OCI-LY7 (cell line): ENCODE data around the gene FADS3. TPM values are rescaled to one million over a fixed set of nuclear protein-coding genes. Genes with fewer than 3 reads are reported as not detected.

ENCODE experiments used
- BruUV-seq: library from RNA; stranded (reverse); fragments of 400-500 nt; replicated peaks from 2 replicates; lab custom pipeline; 2021; lab: Mats Ljungman, UMichigan
- CTCF ChIA-PET: fragments of 300-600 bp; sonication (Branson Sonifier 250); formaldehyde crosslinking; loops from one replicate; lab custom pipeline; 2022; ENCODE audit warnings: antibody characterized with exemption; ENCODE audit not compliant: unreplicated experiment; lab: Charles Lee
- POLR2A ChIA-PET: fragments of 300-600 bp; sonication (Branson Sonifier 250); formaldehyde crosslinking; loops from one replicate; lab custom pipeline; 2022; ENCODE audit warnings: antibody characterized with exemption; lab: Charles Lee
- DNase-seq: peaks from one replicate; pipeline ENCODE4 v3.0.0-alpha.2; 2015; ENCODE audit warnings: low spot score
- H2AFZ ChIP-seq: fragments of 200-600 bp; sonication (generic), shearing (Covaris generic); 2 replicates; pipeline ENCODE4 v1.6.1; 2014; ENCODE audit warnings: mild to moderate bottlenecking, antibody characterized with exemption, low read length, moderate library complexity
- H3K27ac ChIP-seq: fragments of 200-600 bp; sonication (generic); 2 replicates; pipeline ENCODE4 v1.5.1; 2014; ENCODE audit warnings: mixed run types, low read depth, mild to moderate bottlenecking, moderate library complexity, low read length, inconsistent platforms; ENCODE audit not compliant: poor library complexity, severe bottlenecking
- H3K36me3 ChIP-seq: fragments of 200-600 bp; sonication (generic); 2 replicates; pipeline ENCODE4 v1.6.1; 2014; ENCODE audit warnings: mild to moderate bottlenecking, antibody characterized with exemption, low read length, moderate library complexity, mixed read lengths; ENCODE audit not compliant: insufficient read depth
- H3K4me1 ChIP-seq: fragments of 200-600 bp; sonication (generic); 2 replicates; pipeline ENCODE4 v1.5.1; 2014; ENCODE audit warnings: mild to moderate bottlenecking, low read length; ENCODE audit not compliant: insufficient read depth, poor library complexity, severe bottlenecking
- H3K4me2 ChIP-seq: fragments of 200-600 bp; sonication (generic); 2 replicates; pipeline ENCODE4 v1.6.1; 2014; ENCODE audit warnings: mild to moderate bottlenecking, low read length
- H3K4me3 ChIP-seq: fragments of 200-600 bp; sonication (generic); 2 replicates; pipeline ENCODE4 v1.5.1; 2014; ENCODE audit warnings: mild to moderate bottlenecking, low read depth, low read length; ENCODE audit not compliant: poor library complexity, severe bottlenecking
- H3K79me2 ChIP-seq: fragments of 200-600 bp; sonication (generic); 2 replicates; pipeline ENCODE4 v1.6.1; 2016; ENCODE audit warnings: low read depth, mild to moderate bottlenecking, low read length, moderate library complexity, mixed read lengths; ENCODE audit not compliant: insufficient read depth
- H3K9me2 ChIP-seq: fragments of 200-600 bp; sonication (generic); 2 replicates; pipeline ENCODE4 v1.6.1; 2016; ENCODE audit warnings: mild to moderate bottlenecking, low read length, mixed read lengths; ENCODE audit not compliant: insufficient read depth
- H3K9me3 ChIP-seq: fragments of 200-600 bp; sonication (generic); 2 replicates; pipeline ENCODE4 v1.6.1; 2014; ENCODE audit warnings: mild to moderate bottlenecking, mixed run types, low read length, mixed read lengths
- H4K20me1 ChIP-seq: fragments of 200-600 bp; sonication (generic); 2 replicates; pipeline ENCODE4 v1.6.1; 2014; ENCODE audit warnings: mild to moderate bottlenecking, antibody characterized with exemption, low read length, moderate library complexity, mixed read lengths; ENCODE audit not compliant: insufficient read depth
- CTCF ChIP-seq: fragments of 200-600 bp; sonication (generic); conservative IDR thresholded peaks from 2 replicates; pipeline ENCODE4 v1.5.1; 2014; ENCODE audit warnings: mild to moderate bottlenecking, antibody characterized with exemption, low read length, moderate library complexity, mixed read lengths
- EZH2phosphoT487 ChIP-seq: fragments of 200-600 bp; sonication (generic); IDR thresholded peaks from 2 replicates; pipeline ENCODE4 v1.6.1; 2018; ENCODE audit warnings: low read depth, borderline replicate concordance, mild to moderate bottlenecking, mixed run types, antibody characterized with exemption, low read length, moderate library complexity, mixed read lengths
- intact Hi-C: fragments of 100-400 bp; cut with micrococcal nuclease; formaldehyde crosslinking; loops from one replicate; pipeline ENCODE4 v1.10.0; 2022; ENCODE audit not compliant: unreplicated experiment
- total RNA-seq, 2 experiments: library from RNA; depleted of rRNA in 1 of 2; stranded (reverse); fragments of >200 nt in 1 of 2; shearing (Covaris generic) in 1 of 2; gene quantifications; 2 replicates each; pipeline ENCODE4 v1.2.3, GENCODE V29; 2014 to 2022

FADS3 gene
- total RNA-seq, 2 experiments from 2014 or later: 103 to 191 TPM

- TF ChIP-seq EZH2phosphoT487 (no peak), CTCF (no peak)
- Histone ChIP-seq H3K4me2 (no peak overlapping the region), H2AFZ (no peak overlapping the region), H3K36me3 (no peaks in the 10 kb centered on the region), H3K27ac (no peak overlapping the region), H4K20me1 (no peaks in the 10 kb centered on the region), H3K4me1 (no peaks in the 10 kb centered on the region), H3K4me3 (no peak overlapping the region), H3K9me2 (no peaks in the 10 kb centered on the region), H3K9me3 (no peaks in the 10 kb centered on the region), H3K79me2 (no peaks in the 10 kb centered on the region)
- ChIA-PET CTCF (no interaction called here), POLR2A (no interaction called here)
- no TSS peak for BruUV-seq
- DNase-seq: no peak
- intact Hi-C loops: no loop called here
Measured at GRCh38 chr11:61905067-61905696, 13.8 kb upstream of the FADS3 start.

- ChIA-PET CTCF (no interaction called here), POLR2A (no interaction called here)
- no peak overlapping the region for H2AFZ ChIP-seq
- H3K27ac ChIP-seq: no peak overlapping the region
- no peaks in the 10 kb centered on the region for H3K36me3 ChIP-seq
- H3K79me2 ChIP-seq: no peaks in the 10 kb centered on the region
- H3K4me3 ChIP-seq: no peak overlapping the region
- H4K20me1 ChIP-seq: no peaks in the 10 kb centered on the region
- TF ChIP-seq CTCF (no peak), EZH2phosphoT487 (no peak)
- no TSS peak for BruUV-seq
- no peaks in the 10 kb centered on the region for H3K9me3 ChIP-seq
- H3K9me2 ChIP-seq: no peaks in the 10 kb centered on the region
- intact Hi-C loops: no loop called here
- no peaks in the 10 kb centered on the region for H3K4me1 ChIP-seq
- H3K4me2 ChIP-seq: no peak overlapping the region
- no peak for DNase-seq
Measured at GRCh38 chr11:61904539-61905048, 13.2 kb upstream of the FADS3 start.

- Histone ChIP-seq H4K20me1 (no peaks in the 10 kb centered on the region), H3K4me1 (peaks cover 2% of the 10 kb centered on the region), H3K79me2 (no peaks in the 10 kb centered on the region), H3K4me2 (no peak overlapping the region), H3K27ac (no peak overlapping the region), H3K36me3 (no peaks in the 10 kb centered on the region), H2AFZ (no peak overlapping the region), H3K4me3 (no peak overlapping the region), H3K9me2 (no peaks in the 10 kb centered on the region), H3K9me3 (no peaks in the 10 kb centered on the region)
- CTCF ChIA-PET: no interaction called here
- DNase-seq: no peak
- TF ChIP-seq EZH2phosphoT487: no peak
- no peak for TF ChIP-seq CTCF
- no TSS peak for BruUV-seq
- intact Hi-C loops: no loop called here
- POLR2A ChIA-PET: interaction anchor here (0.6 kb wide), 1 partner anchor 846 kb away, joined by 3 read pairs; no protein-coding TSS in a partner anchor
Measured at GRCh38 chr11:61903845-61904244, 12.5 kb upstream of the FADS3 start.
